Measurements from ENCODE around the gene NAV2. TPM values are rescaled to one million over a fixed set of nuclear protein-coding genes. Genes with fewer than 3 reads are reported as not detected.

The NAV2 gene
- total and polyA plus RNA-seq, 11 donors = 7.6 to 46.5 (median 20.2) TPM

DNA sequence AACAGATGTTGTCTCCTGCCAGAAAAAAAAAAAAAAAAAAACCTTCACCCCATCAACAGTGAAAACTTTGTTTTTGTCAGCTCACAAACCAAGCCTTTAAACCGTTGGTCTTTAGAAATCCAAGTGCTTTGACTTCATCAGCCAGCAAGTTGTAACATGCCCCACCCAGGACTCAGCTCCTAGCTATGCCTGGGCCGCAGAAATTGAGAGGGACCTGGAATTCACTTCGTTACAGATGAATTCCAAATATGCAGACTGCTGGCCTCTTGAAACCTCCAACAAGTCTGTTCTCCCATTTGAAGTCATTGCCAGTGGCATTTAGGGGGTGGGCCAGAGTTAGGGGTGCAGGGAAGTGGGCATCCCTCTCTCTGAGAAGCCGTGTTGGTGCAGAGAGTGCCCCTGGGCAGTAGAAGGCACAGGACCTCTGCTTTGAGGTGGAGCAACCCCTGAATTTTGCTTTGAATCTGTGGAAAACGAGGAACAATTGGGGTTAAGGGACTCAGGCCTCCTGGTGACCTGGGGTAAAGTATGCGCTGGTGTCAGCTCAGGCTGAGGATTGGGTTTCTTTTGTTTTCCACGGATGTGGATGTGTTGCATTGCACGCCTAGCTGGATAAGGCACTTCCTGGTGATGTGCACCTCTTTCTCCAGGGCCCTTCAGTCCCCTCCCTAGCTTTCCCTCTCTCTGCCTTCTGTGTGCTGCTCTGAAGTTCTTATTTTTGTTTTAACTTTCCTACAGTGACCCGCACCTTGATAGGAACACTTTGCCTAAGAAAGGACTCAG lies 338.1 kb downstream of the NAV2 start:
- DNase-seq (no peak), ATAC-seq (no peak)
- no peaks in the 10 kb centered on the region for H3K9me3 ChIP-seq
- peak overlapping the region in 8 of 12 donors; percentile 3 to 96 (median 90) for H3K27ac ChIP-seq
- no peaks in the 10 kb centered on the region for H3K27me3 ChIP-seq
- TF ChIP-seq, protein P1, sequence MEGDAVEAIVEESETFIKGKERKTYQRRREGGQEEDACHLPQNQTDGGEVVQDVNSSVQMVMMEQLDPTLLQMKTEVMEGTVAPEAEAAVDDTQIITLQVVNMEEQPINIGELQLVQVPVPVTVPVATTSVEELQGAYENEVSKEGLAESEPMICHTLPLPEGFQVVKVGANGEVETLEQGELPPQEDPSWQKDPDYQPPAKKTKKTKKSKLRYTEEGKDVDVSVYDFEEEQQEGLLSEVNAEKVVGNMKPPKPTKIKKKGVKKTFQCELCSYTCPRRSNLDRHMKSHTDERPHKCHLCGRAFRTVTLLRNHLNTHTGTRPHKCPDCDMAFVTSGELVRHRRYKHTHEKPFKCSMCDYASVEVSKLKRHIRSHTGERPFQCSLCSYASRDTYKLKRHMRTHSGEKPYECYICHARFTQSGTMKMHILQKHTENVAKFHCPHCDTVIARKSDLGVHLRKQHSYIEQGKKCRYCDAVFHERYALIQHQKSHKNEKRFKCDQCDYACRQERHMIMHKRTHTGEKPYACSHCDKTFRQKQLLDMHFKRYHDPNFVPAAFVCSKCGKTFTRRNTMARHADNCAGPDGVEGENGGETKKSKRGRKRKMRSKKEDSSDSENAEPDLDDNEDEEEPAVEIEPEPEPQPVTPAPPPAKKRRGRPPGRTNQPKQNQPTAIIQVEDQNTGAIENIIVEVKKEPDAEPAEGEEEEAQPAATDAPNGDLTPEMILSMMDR (IDR thresholded peaks at IDR 0.05) = no peak
- no peak for TF ChIP-seq POLR2A (IDR thresholded peaks at IDR 0.05)
- H3K36me3 ChIP-seq = peaks cover 0 to 42% (median 16%) of the 10 kb centered on the region in 9 donors
- 73 to 78% (median 75%) methylated on average over 9 of the region's 9 CpGs for WGBS, 4 donors
- no peak overlapping the region for H3K4me3 ChIP-seq
- peaks cover 0 to 44% (median 20%) of the 10 kb centered on the region in 12 donors for H3K4me1 ChIP-seq
- intact Hi-C loops (cut with DNase I) = no loop called here

DNA sequence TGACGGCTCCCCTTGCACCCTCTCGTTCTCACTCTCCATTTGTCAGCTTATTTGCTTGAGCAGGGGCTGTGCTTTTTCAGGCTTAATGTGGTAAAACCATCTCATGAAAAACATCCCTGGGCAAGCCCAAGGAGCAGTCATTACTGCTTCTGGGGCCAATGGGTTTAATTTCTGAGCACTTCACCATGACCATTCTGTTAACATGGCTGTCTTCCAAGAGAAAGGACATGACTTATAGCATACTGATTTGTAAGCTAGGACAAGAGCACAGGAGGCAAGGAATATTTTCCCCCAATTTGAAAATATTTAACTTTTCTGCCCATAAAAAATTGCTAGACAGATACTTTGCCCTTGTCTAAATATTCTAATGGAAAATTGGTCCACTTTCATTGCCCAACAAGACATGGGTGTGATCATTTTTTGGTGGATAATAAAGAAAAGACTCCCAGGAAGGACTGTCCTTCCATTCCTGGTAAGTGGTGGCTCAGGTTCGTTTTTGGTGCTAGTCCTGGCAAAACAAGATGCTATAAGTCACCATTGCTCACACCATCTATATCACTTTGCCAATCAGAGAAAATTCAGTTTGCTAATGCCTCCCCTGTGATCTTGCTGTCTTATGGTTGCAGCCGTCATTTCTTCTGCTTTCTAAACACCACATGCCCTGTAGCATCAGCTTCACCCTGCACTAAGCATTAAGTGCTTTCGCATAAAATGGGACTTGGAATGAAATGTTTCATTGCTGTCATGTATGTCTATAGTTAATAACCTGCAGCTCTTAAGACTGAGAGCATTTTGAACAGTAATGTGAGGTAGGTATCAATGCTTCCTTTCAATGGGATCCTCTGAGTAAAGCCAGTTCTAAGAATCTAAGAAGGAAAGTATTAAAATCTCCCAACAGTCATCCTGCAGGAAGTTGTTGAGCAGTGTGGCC lies 339.1 kb downstream of the NAV2 start:
- 89 to 94% (median 90%) methylated on average over 5 of the region's 5 CpGs for WGBS, 4 donors
- Histone ChIP-seq H3K4me1 (peaks cover 0 to 54% (median 28%) of the 10 kb centered on the region in 12 donors), H3K4me3 (no peak overlapping the region), H3K27me3 (no peaks in the 10 kb centered on the region), H3K9me3 (no peaks in the 10 kb centered on the region), H3K27ac (peak overlapping the region in 7 of 12 donors; percentile 2 to 95 (median 47)), H3K36me3 (peaks cover 0 to 49% (median 18%) of the 10 kb centered on the region in 9 donors)
- no peak for DNase-seq
- intact Hi-C loops (cut with DNase I) = no loop called here
- no peak for TF ChIP-seq POLR2A (IDR thresholded peaks at IDR 0.05)
- TF ChIP-seq, protein P1 (IDR thresholded peaks at IDR 0.05) = no peak
- no peak for ATAC-seq

DNA sequence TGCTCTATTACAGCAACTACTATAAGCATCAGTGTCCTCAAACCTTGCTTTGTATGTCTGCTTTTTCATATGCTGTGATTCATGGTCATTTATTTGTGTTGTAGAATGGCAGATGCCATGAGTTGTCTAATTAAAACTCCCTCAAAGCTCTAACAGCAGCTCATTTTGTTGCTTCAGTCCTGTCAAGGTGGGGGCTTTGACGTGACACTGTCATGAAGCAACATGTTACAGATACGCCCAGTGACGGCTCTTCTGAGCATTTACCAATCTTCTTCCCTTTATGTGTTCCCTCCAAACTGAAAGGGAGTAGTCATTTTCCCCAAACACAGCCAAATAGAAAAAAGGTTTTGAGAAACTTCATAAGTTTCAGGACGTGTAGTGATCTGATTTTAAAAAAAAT lies 340.9 kb downstream of the NAV2 start:
- no peak for DNase-seq
- intact Hi-C loops (cut with DNase I) = no loop called here
- Histone ChIP-seq H3K36me3 (peaks cover 0 to 62% (median 29%) of the 10 kb centered on the region in 9 donors), H3K9me3 (no peaks in the 10 kb centered on the region), H3K27ac (peak overlapping the region in 1 of 12 donors; percentile 93), H3K4me1 (peaks cover 0 to 61% (median 30%) of the 10 kb centered on the region in 12 donors), H3K4me3 (no peak overlapping the region), H3K27me3 (no peaks in the 10 kb centered on the region)
- TF ChIP-seq, protein P1 (IDR thresholded peaks at IDR 0.05) = no peak
- TF ChIP-seq POLR2A (IDR thresholded peaks at IDR 0.05) = no peak
- ATAC-seq = no peak
- WGBS, 4 donors = 84 to 97% (median 95%) methylated on average over 4 of the region's 4 CpGs

DNA sequence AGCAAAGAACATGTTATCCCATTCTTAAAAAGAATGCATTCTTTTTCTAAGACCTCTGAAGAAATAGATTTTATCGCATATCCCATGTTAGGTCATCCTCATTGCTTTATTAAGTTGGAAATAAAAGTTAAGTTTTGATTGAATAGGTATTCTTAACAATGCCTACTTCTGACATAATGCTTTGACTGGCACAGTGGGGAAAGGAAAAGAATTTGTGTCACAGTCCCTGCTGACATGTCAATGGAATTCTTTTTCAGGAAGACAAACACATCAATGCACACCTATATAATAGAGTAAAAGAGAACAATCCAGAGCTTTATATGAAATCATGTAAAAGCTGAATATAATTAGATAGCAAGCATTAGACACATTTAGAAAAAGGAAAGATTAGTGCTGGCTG lies 341.9 kb downstream of the NAV2 start:
- no peak for ATAC-seq
- peak overlapping the region in 10 of 12 donors; percentile 31 to 77 (median 64) for H3K27ac ChIP-seq
- H3K4me1 ChIP-seq = peaks cover 0 to 63% (median 27%) of the 10 kb centered on the region in 12 donors
- DNase-seq = no peak
- WGBS, 4 donors = 96 to 98% (median 98%) methylated on average over 1 of the region's 1 CpG
- H3K27me3 ChIP-seq = no peaks in the 10 kb centered on the region
- H3K9me3 ChIP-seq = no peaks in the 10 kb centered on the region
- intact Hi-C loops (cut with DNase I) = no loop called here
- TF ChIP-seq, protein P1 (IDR thresholded peaks at IDR 0.05) = no peak
- TF ChIP-seq POLR2A (IDR thresholded peaks at IDR 0.05) = no peak
- peaks cover 0 to 72% (median 36%) of the 10 kb centered on the region in 9 donors for H3K36me3 ChIP-seq
- no peak overlapping the region for H3K4me3 ChIP-seq
